ENCODE results near the gene VWA3A. TPM values are rescaled to one million over a fixed set of nuclear protein-coding genes. Genes with fewer than 3 reads are reported as not detected.
"Not testable (repeated sequence)": the region's sequence is repeated elsewhere in the genome, so short reads cannot be mapped to it uniquely, and the experiment has no call there.

VWA3A gene
- total RNA-seq, 3 donors from 2014 or later (not counting 1 experiment from before 2014, with no cell fraction given): 0.28 to 0.39 (median 0.35) TPM

GRCh38 chr16:22099256-22099975 is 7.1 kb downstream of the VWA3A start:
- no peak overlapping the region for H3K27ac Mint-ChIP-seq
- no peaks in the 10 kb centered on the region for H3K36me3 Mint-ChIP-seq
- TF ChIP-seq CTCF (IDR thresholded peaks at IDR 0.05): peak; percentile 29

GRCh38 chr16:22103441-22103840 is 11.1 kb downstream of the VWA3A start:
- no peak for TF ChIP-seq CTCF (IDR thresholded peaks at IDR 0.05)
- no peak overlapping the region for H3K4me3 Mint-ChIP-seq
- no peaks in the 10 kb centered on the region for H3K9me3 Mint-ChIP-seq
- no peaks in the 10 kb centered on the region for H3K9me3 ChIP-seq (ENCODE audit: control insufficient read depth, insufficient read depth, low read length)
- intact Hi-C loops (cut with micrococcal nuclease): no loop called here
- no peaks in the 10 kb centered on the region for H3K27me3 ChIP-seq (ENCODE audit: control insufficient read depth, insufficient read depth, low read length)
- no peaks in the 10 kb centered on the region for H3K36me3 Mint-ChIP-seq
- no peaks in the 10 kb centered on the region for H3K36me3 ChIP-seq (ENCODE audit: control insufficient read depth, insufficient read depth, low read length)
- H3K27ac Mint-ChIP-seq: no peak overlapping the region
- no peak overlapping the region for H3K4me3 ChIP-seq (ENCODE audit: low read length)
- 81% methylated on average over 1 of the region's 1 CpG for WGBS (ENCODE audit: insufficient coverage)
- DNase-seq (no peak), ATAC-seq (no peak)
- H3K4me1 Mint-ChIP-seq: peaks cover 5 to 7% of the 10 kb centered on the region in 2 donors
- peaks cover 3% of the 10 kb centered on the region for H3K4me1 ChIP-seq (ENCODE audit: control insufficient read depth, insufficient read depth, low read length)
- H3K27me3 Mint-ChIP-seq (ENCODE audit: low read depth in 2 of 2): peaks cover 0 to 7% of the 10 kb centered on the region in 2 donors
- H3K27ac ChIP-seq (ENCODE audit: low read length): no peak overlapping the region

More at GRCh38 chr16:22099256-22099975, 7.1 kb downstream of the VWA3A start:
- Histone ChIP-seq H3K4me3 (ENCODE audit: low read length) (no peak overlapping the region), H3K36me3 (ENCODE audit: control insufficient read depth, insufficient read depth, low read length) (no peaks in the 10 kb centered on the region), H3K4me1 (ENCODE audit: control insufficient read depth, insufficient read depth, low read length) (peaks cover 3% of the 10 kb centered on the region), H3K27ac (ENCODE audit: low read length) (no peak overlapping the region), H3K27me3 (ENCODE audit: control insufficient read depth, insufficient read depth, low read length) (no peaks in the 10 kb centered on the region), H3K9me3 (ENCODE audit: control insufficient read depth, insufficient read depth, low read length) (no peaks in the 10 kb centered on the region)
- DNase-seq: no peak
- 85% methylated on average over 7 of the region's 9 CpGs for WGBS (ENCODE audit: insufficient coverage)
- Mint-ChIP-seq H3K9me3 (no peaks in the 10 kb centered on the region), H3K4me3 (no peak overlapping the region), H3K4me1 (peaks cover 0 to 5% of the 10 kb centered on the region in 2 donors), H3K27me3 (ENCODE audit: low read depth in 2 of 2) (peaks cover 4 to 7% of the 10 kb centered on the region in 2 donors)
- no peak for ATAC-seq
- intact Hi-C loops (cut with micrococcal nuclease): no loop called here

DNA sequence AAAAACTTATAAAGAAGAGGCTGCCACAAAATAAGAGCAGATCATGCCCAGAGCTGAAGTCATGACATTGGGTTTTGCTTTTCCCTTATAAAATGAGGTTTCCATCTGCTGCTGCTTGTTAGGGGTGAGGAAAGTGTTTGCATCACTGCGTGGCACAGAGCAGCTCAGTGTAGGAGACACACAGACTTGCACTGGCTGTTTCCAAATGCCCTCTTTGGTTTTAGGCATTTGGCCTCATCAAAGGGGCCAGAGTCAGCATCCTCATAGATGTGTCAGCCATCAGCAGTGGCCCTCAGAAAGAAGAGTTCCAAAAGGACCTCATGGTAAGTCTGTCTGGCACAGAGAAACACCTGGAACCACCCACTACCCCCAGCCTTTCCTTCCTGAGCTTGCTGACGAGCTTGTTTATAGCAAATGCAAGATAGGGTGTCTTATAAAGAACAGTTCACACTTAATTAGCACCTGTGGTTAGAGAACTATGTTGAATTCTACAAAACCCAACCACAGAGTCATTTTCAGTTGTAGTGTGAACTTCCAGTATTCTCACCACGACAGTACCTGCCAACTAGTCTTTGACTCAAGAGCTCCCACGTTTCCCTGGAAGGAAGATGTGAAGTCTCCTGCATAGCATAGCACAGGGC is 17.0 kb downstream of the VWA3A start:
- Mint-ChIP-seq H3K27me3 (ENCODE audit: low read depth in 2 of 2) (peaks cover 0 to 7% of the 10 kb centered on the region in 2 donors), H3K4me1 (peaks cover 17 to 21% of the 10 kb centered on the region in 2 donors), H3K4me3 (no peak overlapping the region), H3K27ac (no peak overlapping the region), H3K36me3 (no peaks in the 10 kb centered on the region), H3K9me3 (no peaks in the 10 kb centered on the region)
- Histone ChIP-seq H3K27me3 (ENCODE audit: control insufficient read depth, insufficient read depth, low read length) (no peaks in the 10 kb centered on the region), H3K9me3 (ENCODE audit: control insufficient read depth, insufficient read depth, low read length) (no peaks in the 10 kb centered on the region), H3K4me3 (ENCODE audit: low read length) (no peak overlapping the region), H3K36me3 (ENCODE audit: control insufficient read depth, insufficient read depth, low read length) (no peaks in the 10 kb centered on the region), H3K27ac (ENCODE audit: low read length) (no peak overlapping the region), H3K4me1 (ENCODE audit: control insufficient read depth, insufficient read depth, low read length) (peaks cover 4% of the 10 kb centered on the region)
- ATAC-seq (peak in 1 of 3 donors; percentile 80), DNase-seq (peak in 1 of 2 donors; percentile 18)
- intact Hi-C loops (cut with micrococcal nuclease): no loop called here
- WGBS (ENCODE audit: insufficient coverage): 32% methylated on average over 3 of the region's 4 CpGs
- no peak for TF ChIP-seq CTCF (IDR thresholded peaks at IDR 0.05)

- not testable (repeated sequence) for H3K4me3 Mint-ChIP-seq
These were observed 19.3 kb downstream of the VWA3A start for GRCh38 chr16:22111629-22112028.

More at GRCh38 chr16:22111629-22112028, 19.3 kb downstream of the VWA3A start:
- ATAC-seq; H3K27me3 ChIP-seq (ENCODE audit: control insufficient read depth, insufficient read depth, low read length); intact Hi-C loops (cut with micrococcal nuclease); H3K9me3 Mint-ChIP-seq; H3K36me3 Mint-ChIP-seq; H3K27ac Mint-ChIP-seq; H3K4me1 ChIP-seq (ENCODE audit: control insufficient read depth, insufficient read depth, low read length); H3K9me3 ChIP-seq (ENCODE audit: control insufficient read depth, insufficient read depth, low read length); DNase-seq; H3K36me3 ChIP-seq (ENCODE audit: control insufficient read depth, insufficient read depth, low read length); H3K27me3 Mint-ChIP-seq (ENCODE audit: low read depth in 2 of 2); H3K4me3 ChIP-seq (ENCODE audit: low read length); H3K27ac ChIP-seq (ENCODE audit: low read length): not testable (repeated sequence)
- WGBS (ENCODE audit: insufficient coverage): 88% methylated on average over 5 of the region's 5 CpGs
- peaks cover 17 to 21% of the 10 kb centered on the region in 2 donors for H3K4me1 Mint-ChIP-seq

Data from natural killer cell (primary cell).